ENCODE measurements around the gene TMEM121. TPM values are rescaled to one million over a fixed set of nuclear protein-coding genes. Genes with fewer than 3 reads are reported as not detected.

Gene TMEM121
- total RNA-seq, 2 experiments from 2014 or later = 0.21 to 0.25 TPM

- POLR2A ChIA-PET = no interaction called here
- no peaks in the 10 kb centered on the region for H4K20me1 ChIP-seq (ENCODE audit: insufficient read depth, low read length)
- no peaks in the 10 kb centered on the region for H3K9me3 ChIP-seq (ENCODE audit: low read length)
- H3K4me3 ChIP-seq (ENCODE audit: low read depth, low read length, poor library complexity, severe bottlenecking) = peak within 1 kb of the TSS; percentile 35
- no TSS peak for BruUV-seq (replicated peaks)
- H3K9me2 ChIP-seq (ENCODE audit: insufficient read depth, low read length) = no peaks in the 10 kb centered on the region
- no peak for DNase-seq (ENCODE audit: low spot score)
- no peak within 1 kb of the TSS for H3K27ac ChIP-seq (ENCODE audit: low read depth, low read length, poor library complexity, severe bottlenecking)
- peak within 1 kb of the TSS; percentile 60 for H3K4me2 ChIP-seq (ENCODE audit: low read length)
- CTCF ChIA-PET (ENCODE audit: unreplicated experiment) = no interaction called here
- TF ChIP-seq CTCF (conservative IDR thresholded peaks at IDR 0.05; ENCODE audit: low read length) = no peak
- no peak for TF ChIP-seq EZH2phosphoT487 (IDR thresholded peaks at IDR 0.05; ENCODE audit: borderline replicate concordance, low read depth, low read length)
- no peaks in the 10 kb centered on the region for H3K36me3 ChIP-seq (ENCODE audit: insufficient read depth, low read length)
- intact Hi-C loops (cut with micrococcal nuclease; ENCODE audit: unreplicated experiment) = no loop called here
- H2AFZ ChIP-seq (ENCODE audit: low read length) = no peak within 1 kb of the TSS
- no peaks in the 10 kb centered on the region for H3K79me2 ChIP-seq (ENCODE audit: insufficient read depth, low read depth, low read length)
- H3K4me1 ChIP-seq (ENCODE audit: insufficient read depth, low read length, poor library complexity, severe bottlenecking) = peaks cover 33% of the 10 kb centered on the region
These were observed 40.0 kb upstream of the TMEM121 start, which contains the start of gene CRIP1 for GRCh38 chr14:105486163-105486973. Gene CRIP1 (plus strand): TSS chr14:105486886. CDS start chr14:105487260, 374 bp downstream.

DNA sequence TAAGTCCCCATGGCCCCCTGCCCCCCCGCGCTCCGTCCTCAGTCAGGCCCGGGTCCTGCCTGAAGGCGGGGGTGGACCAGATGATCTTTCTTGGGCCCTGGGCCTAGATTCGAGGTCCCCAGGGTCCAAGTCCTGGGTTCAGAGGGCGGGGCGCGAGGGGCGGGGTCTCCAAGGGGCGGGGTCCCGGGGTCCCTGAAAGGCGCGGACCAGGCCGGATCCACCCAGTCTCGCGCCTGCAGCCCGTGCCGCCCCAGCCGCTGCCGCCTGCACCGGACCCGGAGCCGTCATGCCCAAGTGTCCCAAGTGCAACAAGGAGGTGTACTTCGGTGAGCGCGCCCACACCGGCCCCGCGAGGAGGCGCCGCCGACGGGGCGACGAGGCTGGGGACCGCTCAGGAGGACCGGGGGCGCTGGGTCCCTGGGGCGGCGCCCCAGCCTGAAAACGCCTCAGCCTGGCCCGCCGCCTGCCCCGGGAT is 39.4 kb upstream of the TMEM121 start:
- Histone ChIP-seq H3K4me1 (ENCODE audit: insufficient read depth, low read length, poor library complexity, severe bottlenecking) (peaks cover 32% of the 10 kb centered on the region), H3K27ac (ENCODE audit: low read depth, low read length, poor library complexity, severe bottlenecking) (no peak overlapping the region), H3K9me3 (ENCODE audit: low read length) (no peaks in the 10 kb centered on the region), H3K4me2 (ENCODE audit: low read length) (peak overlapping the region; percentile 60), H3K79me2 (ENCODE audit: insufficient read depth, low read depth, low read length) (0 out of 2 replicates have a peak, but pooled peaks cover 4% of the 10 kb centered on the region), H4K20me1 (ENCODE audit: insufficient read depth, low read length) (no peaks in the 10 kb centered on the region; the same call in 1 of the 2 replicates), H3K4me3 (ENCODE audit: low read depth, low read length, poor library complexity, severe bottlenecking) (peak overlapping the region; percentile 35), H3K36me3 (ENCODE audit: insufficient read depth, low read length) (peaks cover 1% of the 10 kb centered on the region; the same call in 1 of the 2 replicates), H3K9me2 (ENCODE audit: insufficient read depth, low read length) (no peaks in the 10 kb centered on the region), H2AFZ (ENCODE audit: low read length) (no peak overlapping the region)
- no peak for DNase-seq (ENCODE audit: low spot score)
- BruUV-seq (replicated peaks) = no TSS peak
- intact Hi-C loops (cut with micrococcal nuclease; ENCODE audit: unreplicated experiment) = no loop called here
- TF ChIP-seq CTCF (conservative IDR thresholded peaks at IDR 0.05; ENCODE audit: low read length) (no peak), EZH2phosphoT487 (IDR thresholded peaks at IDR 0.05; ENCODE audit: borderline replicate concordance, low read depth, low read length) (no peak)
- ChIA-PET CTCF (ENCODE audit: unreplicated experiment) (no interaction called here), POLR2A (no interaction called here)
